Uterus (tissue), 4 donors: ENCODE data around the gene OR4E2. TPM values are rescaled to one million over a fixed set of nuclear protein-coding genes. Genes with fewer than 3 reads are reported as not detected.
"Not testable (repeated sequence)": the region's sequence is repeated elsewhere in the genome, so short reads cannot be mapped to it uniquely, and the experiment has no call there.

Experiments
- DNase-seq, 2 donors: peaks; one replicate each; pipeline ENCODE4 v3.0.0-alpha.2; 2019 to 2020
- H3K27ac ChIP-seq, 2 donors: fragments of 200-600 bp; sonication (generic); 1 replicate in 1 of 2; 2 replicates in 1 of 2; pipeline ENCODE4 v1.5.1; 2016 to 2018
- H3K27me3 ChIP-seq, 2 donors: fragments of 200-600 bp; sonication (generic); one replicate each; pipeline ENCODE4 v1.5.1; 2018 to 2019; ENCODE audit warnings: control low read depth in 1 of 2
- H3K36me3 ChIP-seq, 2 donors: fragments of 200-600 bp; sonication (generic); one replicate each; pipeline ENCODE4 v1.5.1; 2019; ENCODE audit warnings: control low read depth in 1 of 2
- H3K4me1 ChIP-seq, 2 donors: fragments of 200-600 bp; sonication (generic); one replicate each; pipeline ENCODE4 v1.5.1; 2018 to 2019; ENCODE audit warnings: control low read depth in 1 of 2
- H3K4me3 ChIP-seq, 2 donors: fragments of 200-600 bp; sonication (generic); 1 replicate in 1 of 2; 2 replicates in 1 of 2; pipeline ENCODE4 v1.5.1; 2018 to 2019; ENCODE audit warnings: mild to moderate bottlenecking in 1 of 2
- H3K9me3 ChIP-seq, 2 donors: fragments of 200-600 bp; sonication (generic); one replicate each; pipeline ENCODE4 v1.5.1; 2019; ENCODE audit warnings: control low read depth in 1 of 2
- CTCF ChIP-seq, 4 experiments: fragments of 200-600 bp in 2 of 4; fragments of 450-650 bp in 2 of 4; sonication (generic) in 2 of 4; IDR thresholded peaks; one replicate each; pipeline ENCODE4 v1.5.1; 2016 to 2019; ENCODE audit warnings: antibody characterized with exemption in 4 of 4, mild to moderate bottlenecking in 2 of 4, moderate library complexity in 1 of 4
- POLR2A ChIP-seq, 2 donors: fragments of 450-650 bp; IDR thresholded peaks; one replicate each; pipeline ENCODE4 v1.6.1; 2016; ENCODE audit warnings: antibody characterized with exemption in 2 of 2, mild to moderate bottlenecking in 1 of 2, moderate library complexity in 1 of 2
- intact Hi-C: fragments of 100-400 bp; cut with DNase I; formaldehyde crosslinking; loops from one replicate; pipeline ENCODE4 v1.15.1; 2023; ENCODE audit warnings: low total_unique reads
- total RNA-seq, 4 donors: library from RNA; depleted of rRNA in 3 of 4; stranded (reverse); fragments of >200 nt in 3 of 4; gene quantifications; one replicate each; pipeline versions ENCODE4 v1.1.0 to v1.2.4, GENCODE V29; 2014 to 2023
- donor health status: DM: yes; HTN: yes; CAD: no.

OR4E2 gene
- total RNA-seq, 4 donors from 2014 or later: not detected

GRCh38 chr14:21694425-21694824 is 40.8 kb downstream of the OR4E2 start:
- Histone ChIP-seq H3K4me1 (no peaks in the 10 kb centered on the region), H3K27ac (no peak overlapping the region), H3K4me3 (no peak overlapping the region), H3K9me3 (no peaks in the 10 kb centered on the region), H3K36me3 (no peaks in the 10 kb centered on the region), H3K27me3 (no peaks in the 10 kb centered on the region)
- DNase-seq: no peak
- no peak for TF ChIP-seq POLR2A (IDR thresholded peaks at IDR 0.05)
- TF ChIP-seq CTCF (IDR thresholded peaks at IDR 0.05): no peak
- intact Hi-C loops: no loop called here

- H3K36me3 ChIP-seq, DNase-seq, H3K27ac ChIP-seq, intact Hi-C loops, H3K4me1 ChIP-seq, H3K4me3 ChIP-seq, H3K9me3 ChIP-seq, H3K27me3 ChIP-seq: not testable (repeated sequence)
These were observed 44.0 kb downstream of the OR4E2 start for GRCh38 chr14:21697662-21698061.

GRCh38 chr14:21698538-21698937 is 44.9 kb downstream of the OR4E2 start:
- not testable (repeated sequence) for H3K27me3 ChIP-seq, H3K4me3 ChIP-seq

GRCh38 chr14:21699551-21699950 is 45.9 kb downstream of the OR4E2 start:
- H3K4me1 ChIP-seq: no peaks in the 10 kb centered on the region
- TF ChIP-seq POLR2A (IDR thresholded peaks at IDR 0.05): no peak
- H3K4me3 ChIP-seq: no peak overlapping the region
- intact Hi-C loops: no loop called here
- H3K27me3 ChIP-seq: no peaks in the 10 kb centered on the region
- H3K9me3 ChIP-seq: no peaks in the 10 kb centered on the region
- H3K36me3 ChIP-seq: no peaks in the 10 kb centered on the region
- DNase-seq: no peak
- no peak overlapping the region for H3K27ac ChIP-seq

More at GRCh38 chr14:21698538-21698937, 44.9 kb downstream of the OR4E2 start:
- H3K9me3 ChIP-seq, H3K36me3 ChIP-seq, intact Hi-C loops, H3K27ac ChIP-seq, H3K4me1 ChIP-seq, DNase-seq: not testable (repeated sequence)

GRCh38 chr14:21702316-21702715 is 48.7 kb downstream of the OR4E2 start:
- TF ChIP-seq CTCF (IDR thresholded peaks at IDR 0.05): no peak
- no peaks in the 10 kb centered on the region for H3K36me3 ChIP-seq
- no peaks in the 10 kb centered on the region for H3K9me3 ChIP-seq
- intact Hi-C loops: no loop called here
- H3K4me1 ChIP-seq: no peaks in the 10 kb centered on the region
- no peak overlapping the region for H3K27ac ChIP-seq
- H3K4me3 ChIP-seq: no peak overlapping the region
- no peak for DNase-seq
- H3K27me3 ChIP-seq: no peaks in the 10 kb centered on the region

- H3K27me3 ChIP-seq: no peaks in the 10 kb centered on the region
- no peaks in the 10 kb centered on the region for H3K9me3 ChIP-seq
- DNase-seq: no peak
- H3K36me3 ChIP-seq: no peaks in the 10 kb centered on the region
- no peak overlapping the region for H3K4me3 ChIP-seq
- no peaks in the 10 kb centered on the region for H3K4me1 ChIP-seq
- TF ChIP-seq CTCF (IDR thresholded peaks at IDR 0.05): no peak
- no peak for TF ChIP-seq POLR2A (IDR thresholded peaks at IDR 0.05)
- intact Hi-C loops: no loop called here
- H3K27ac ChIP-seq: no peak overlapping the region
These were observed 50.0 kb downstream of the OR4E2 start for GRCh38 chr14:21703357-21704326.
